ENCODE results near the gene NAPA.
A peak's percentile ranks its signal among the peaks of the same experiment; 100 is the strongest.

NAPA gene

GRCh38 chr19:47511681-47512080 lies 3.2 kb downstream of the NAPA start:
- H3K4me3 ChIP-seq (ENCODE audit: severe bottlenecking), result no peak overlapping the region
- DNase-seq (ENCODE audit: low spot score) (no peak), ATAC-seq (ENCODE audit: low read depth) (no peak)
- H3K4me1 ChIP-seq (ENCODE audit: insufficient read depth, poor library complexity, severe bottlenecking), result peaks cover 28% of the 10 kb centered on the region
- no peaks in the 10 kb centered on the region for H3K9me3 ChIP-seq (ENCODE audit: severe bottlenecking)
- no peak for TF ChIP-seq CTCF (IDR thresholded peaks at IDR 0.05; ENCODE audit: poor library complexity, severe bottlenecking)
- peak overlapping the region; percentile 70 for H3K27ac ChIP-seq (ENCODE audit: poor library complexity, severe bottlenecking)
- H3K27me3 ChIP-seq (ENCODE audit: insufficient read depth, poor library complexity, severe bottlenecking), result no peaks in the 10 kb centered on the region
- H3K36me3 ChIP-seq (ENCODE audit: low read depth), result peaks cover 7% of the 10 kb centered on the region; the same call in 1 of the 2 replicates

DNA sequence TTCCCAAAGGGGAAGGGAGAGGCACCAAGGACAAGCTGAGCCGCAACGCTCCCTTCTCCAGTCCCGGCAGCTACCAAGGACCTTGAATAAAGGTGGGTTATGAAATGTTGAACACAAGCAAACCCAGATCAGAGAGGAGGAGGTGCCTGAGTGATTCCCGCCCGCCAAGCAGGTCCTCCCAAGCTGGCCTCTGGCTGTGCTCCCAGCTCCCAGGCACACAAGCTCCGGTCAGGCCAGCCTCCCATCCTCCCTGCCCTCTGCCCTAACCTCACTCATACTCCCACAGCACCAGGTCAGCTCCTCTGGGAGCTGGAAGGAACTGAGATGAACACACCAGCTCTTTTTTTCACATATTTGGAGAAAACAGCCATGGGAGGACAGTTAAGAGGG lies 3.7 kb downstream of the NAPA start:
- Histone ChIP-seq H3K4me3 (ENCODE audit: severe bottlenecking) (no peak overlapping the region), H3K9me3 (ENCODE audit: severe bottlenecking) (no peaks in the 10 kb centered on the region), H3K27ac (ENCODE audit: poor library complexity, severe bottlenecking) (peak overlapping the region; percentile 70), H3K27me3 (ENCODE audit: insufficient read depth, poor library complexity, severe bottlenecking) (no peaks in the 10 kb centered on the region), H3K4me1 (ENCODE audit: insufficient read depth, poor library complexity, severe bottlenecking) (peaks cover 28% of the 10 kb centered on the region), H3K36me3 (ENCODE audit: low read depth) (peaks cover 10% of the 10 kb centered on the region; the same call in 1 of the 2 replicates)
- TF ChIP-seq CTCF (IDR thresholded peaks at IDR 0.05; ENCODE audit: poor library complexity, severe bottlenecking), result no peak
- DNase-seq (ENCODE audit: low spot score), result no peak
- ATAC-seq (ENCODE audit: low read depth), result no peak

DNA sequence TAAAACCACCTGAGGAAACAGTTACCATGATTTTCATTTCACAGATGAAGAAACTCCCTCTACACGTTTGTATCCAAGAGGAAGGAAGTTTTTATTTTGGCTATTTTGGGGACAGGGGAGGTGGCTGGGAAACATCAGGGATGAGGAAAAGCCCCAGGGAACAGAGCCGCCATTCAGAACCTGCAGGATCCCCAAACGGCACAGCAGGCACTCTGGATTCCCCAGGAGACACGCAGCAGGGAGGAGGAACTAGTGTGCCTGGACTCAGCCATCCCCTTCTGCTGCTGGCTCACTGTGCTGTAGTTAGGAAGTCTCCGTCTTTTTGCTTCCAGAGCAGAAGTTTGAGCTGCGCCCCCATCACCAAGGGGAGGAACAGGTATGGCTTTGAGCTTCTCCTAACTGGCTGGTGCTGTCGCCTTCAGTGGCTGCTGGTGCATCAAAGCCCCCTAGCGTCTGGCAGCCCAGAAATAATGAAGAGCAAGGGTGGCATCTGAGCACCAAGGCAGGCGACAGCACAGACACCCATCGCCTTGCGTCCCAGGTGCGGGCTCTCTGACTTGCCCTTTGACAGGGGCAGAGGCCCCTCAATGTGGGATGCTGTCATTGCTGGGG lies 4.2 kb downstream of the NAPA start:
- TF ChIP-seq CTCF (IDR thresholded peaks at IDR 0.05; ENCODE audit: poor library complexity, severe bottlenecking), result no peak
- no peak for ATAC-seq (ENCODE audit: low read depth)

GRCh38 chr19:47509973-47510372 lies 4.9 kb downstream of the NAPA start:
- Histone ChIP-seq H3K36me3 (ENCODE audit: low read depth) (peaks cover 11% of the 10 kb centered on the region; the same call in 1 of the 2 replicates), H3K27me3 (ENCODE audit: insufficient read depth, poor library complexity, severe bottlenecking) (no peaks in the 10 kb centered on the region), H3K27ac (ENCODE audit: poor library complexity, severe bottlenecking) (peak overlapping the region; percentile 70), H3K9me3 (ENCODE audit: severe bottlenecking) (no peaks in the 10 kb centered on the region), H3K4me3 (ENCODE audit: severe bottlenecking) (no peak overlapping the region), H3K4me1 (ENCODE audit: insufficient read depth, poor library complexity, severe bottlenecking) (peaks cover 28% of the 10 kb centered on the region)
- ATAC-seq (ENCODE audit: low read depth) (peak; percentile 71), DNase-seq (ENCODE audit: low spot score) (no peak)
- no peak for TF ChIP-seq CTCF (IDR thresholded peaks at IDR 0.05; ENCODE audit: poor library complexity, severe bottlenecking)

More for the DNA sequence above, 4.2 kb downstream of the NAPA start:
- H3K4me1 ChIP-seq (ENCODE audit: insufficient read depth, poor library complexity, severe bottlenecking), result peaks cover 28% of the 10 kb centered on the region
- peaks cover 11% of the 10 kb centered on the region; the same call in 1 of the 2 replicates for H3K36me3 ChIP-seq (ENCODE audit: low read depth)
- DNase-seq (ENCODE audit: low spot score), result no peak
- peak overlapping the region; percentile 70 for H3K27ac ChIP-seq (ENCODE audit: poor library complexity, severe bottlenecking)
- no peak overlapping the region for H3K4me3 ChIP-seq (ENCODE audit: severe bottlenecking)
- H3K27me3 ChIP-seq (ENCODE audit: insufficient read depth, poor library complexity, severe bottlenecking), result no peaks in the 10 kb centered on the region
- H3K9me3 ChIP-seq (ENCODE audit: severe bottlenecking), result no peaks in the 10 kb centered on the region

DNA sequence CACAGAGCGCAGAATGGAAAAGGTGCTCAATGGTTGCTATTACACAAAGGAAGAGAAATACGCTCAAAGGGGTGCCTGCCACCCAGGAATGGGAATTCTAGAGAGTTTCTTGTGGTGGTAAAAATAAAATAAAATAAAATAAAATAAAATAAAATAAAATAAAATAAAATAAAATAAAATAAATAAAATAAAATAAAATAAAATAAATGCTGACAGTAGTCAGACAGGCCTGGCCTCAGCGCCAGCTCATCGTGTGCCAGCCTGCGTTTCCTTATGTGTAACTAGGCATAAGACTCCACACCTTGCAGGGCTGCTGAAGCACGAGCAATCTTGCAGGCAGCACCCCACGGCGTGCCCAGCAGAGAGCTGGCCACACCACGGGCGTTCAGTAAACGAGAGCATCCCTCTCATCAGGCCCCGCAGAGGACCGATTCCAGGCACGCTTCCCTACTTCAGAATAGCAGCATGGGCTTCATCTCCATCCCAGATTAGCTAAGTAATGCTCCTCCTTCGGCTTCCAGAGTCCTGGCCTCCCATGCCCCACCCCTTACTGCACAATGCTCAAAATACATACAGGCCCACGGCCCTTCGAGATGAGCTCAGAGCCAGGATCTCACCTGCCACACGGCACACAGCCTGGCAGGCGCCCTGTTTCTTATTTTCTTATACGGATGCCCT lies 5.6 kb downstream of the NAPA start:
- no peak for TF ChIP-seq CTCF (IDR thresholded peaks at IDR 0.05; ENCODE audit: poor library complexity, severe bottlenecking)
- Histone ChIP-seq H3K27ac (ENCODE audit: poor library complexity, severe bottlenecking) (peak overlapping the region; percentile 70), H3K36me3 (ENCODE audit: low read depth) (peaks cover 15% of the 10 kb centered on the region; the same call in 1 of the 2 replicates), H3K4me3 (ENCODE audit: severe bottlenecking) (no peak overlapping the region), H3K27me3 (ENCODE audit: insufficient read depth, poor library complexity, severe bottlenecking) (no peaks in the 10 kb centered on the region), H3K4me1 (ENCODE audit: insufficient read depth, poor library complexity, severe bottlenecking) (peaks cover 28% of the 10 kb centered on the region), H3K9me3 (ENCODE audit: severe bottlenecking) (no peaks in the 10 kb centered on the region)
- no peak for DNase-seq (ENCODE audit: low spot score)
- peak; percentile 10; the same call in 2 of the 3 replicates for ATAC-seq (ENCODE audit: low read depth)
